Measurements from ENCODE around the gene PAQR4.
"Not testable (repeated sequence)": the region's sequence is repeated elsewhere in the genome, so short reads cannot be mapped to it uniquely, and the experiment has no call there.

Gene PAQR4

DNA sequence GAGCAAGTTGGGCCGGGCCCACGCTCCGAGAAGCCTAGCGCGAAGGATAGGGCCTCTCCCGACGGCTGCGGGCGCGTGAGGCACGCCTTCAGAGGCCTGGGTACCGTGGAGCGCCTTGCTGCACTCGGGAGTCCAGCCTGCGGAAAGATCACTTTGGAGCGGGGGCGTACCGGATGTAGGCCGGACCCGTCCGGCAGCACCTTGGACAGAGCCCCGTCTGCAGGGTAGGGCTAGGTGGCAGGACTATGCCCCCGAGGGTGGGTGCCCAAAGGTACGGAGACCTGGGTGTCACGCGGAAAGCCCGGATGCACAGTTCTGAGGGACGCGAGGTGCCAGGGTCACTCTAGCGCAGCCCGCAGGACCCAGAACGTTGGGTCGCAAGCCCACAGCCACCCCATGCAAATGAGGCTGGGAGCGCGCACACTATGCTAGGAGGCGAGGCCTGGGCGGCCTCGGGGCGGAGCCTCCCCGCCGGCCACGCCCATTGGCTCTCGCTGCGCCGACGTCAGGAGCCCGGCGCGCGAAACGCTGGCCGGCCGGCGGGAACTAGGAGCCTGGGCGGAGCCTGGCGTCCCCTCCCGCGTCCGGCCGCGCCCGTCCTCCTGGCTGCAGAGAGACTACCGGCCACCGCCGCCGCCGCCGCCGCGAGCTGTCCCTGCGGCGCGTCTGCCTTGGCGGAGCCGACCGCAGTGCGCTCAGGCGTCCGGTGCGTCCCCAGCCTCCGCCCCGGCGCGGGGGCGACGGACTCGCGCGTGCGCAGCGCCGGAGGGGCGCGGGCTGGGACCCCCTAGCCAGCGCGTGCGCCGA is at the start of gene PAQR4:
Gene PAQR4 (plus strand): TSS at position 611 of the 807 bp plus-strand sequence. CDS start 327 bp downstream, outside the sequence.
- peak within 1 kb of the TSS; percentile 73 for H3K27ac ChIP-seq (ENCODE audit: low read depth, low read length)
- peaks cover 13 to 36% of the 10 kb centered on the region in 2 donors for H3K4me1 ChIP-seq (ENCODE audit: control insufficient read depth in 1 of 2, insufficient read depth in 2 of 2, low read length in 2 of 2)
- H3K27me3 ChIP-seq (ENCODE audit: control insufficient read depth in 1 of 2, insufficient read depth in 2 of 2, low read length in 2 of 2), result peaks cover 28 to 36% of the 10 kb centered on the region in 2 donors
- H3K9ac ChIP-seq (ENCODE audit: low read depth in 1 of 2, low read length in 2 of 2), result peak within 1 kb of the TSS; percentile 43 to 66
- peaks cover 0 to 3% of the 10 kb centered on the region in 2 donors for H3K36me3 ChIP-seq (ENCODE audit: control insufficient read depth in 1 of 2, insufficient read depth in 2 of 2, low read length in 2 of 2)
- H3K4me3 ChIP-seq (ENCODE audit: low read depth in 1 of 2, low read length in 2 of 2), result peak within 1 kb of the TSS; percentile 79 to 83
- no peaks in the 10 kb centered on the region for H3K9me3 ChIP-seq (ENCODE audit: control insufficient read depth in 1 of 2, low read length in 2 of 2)

DNA sequence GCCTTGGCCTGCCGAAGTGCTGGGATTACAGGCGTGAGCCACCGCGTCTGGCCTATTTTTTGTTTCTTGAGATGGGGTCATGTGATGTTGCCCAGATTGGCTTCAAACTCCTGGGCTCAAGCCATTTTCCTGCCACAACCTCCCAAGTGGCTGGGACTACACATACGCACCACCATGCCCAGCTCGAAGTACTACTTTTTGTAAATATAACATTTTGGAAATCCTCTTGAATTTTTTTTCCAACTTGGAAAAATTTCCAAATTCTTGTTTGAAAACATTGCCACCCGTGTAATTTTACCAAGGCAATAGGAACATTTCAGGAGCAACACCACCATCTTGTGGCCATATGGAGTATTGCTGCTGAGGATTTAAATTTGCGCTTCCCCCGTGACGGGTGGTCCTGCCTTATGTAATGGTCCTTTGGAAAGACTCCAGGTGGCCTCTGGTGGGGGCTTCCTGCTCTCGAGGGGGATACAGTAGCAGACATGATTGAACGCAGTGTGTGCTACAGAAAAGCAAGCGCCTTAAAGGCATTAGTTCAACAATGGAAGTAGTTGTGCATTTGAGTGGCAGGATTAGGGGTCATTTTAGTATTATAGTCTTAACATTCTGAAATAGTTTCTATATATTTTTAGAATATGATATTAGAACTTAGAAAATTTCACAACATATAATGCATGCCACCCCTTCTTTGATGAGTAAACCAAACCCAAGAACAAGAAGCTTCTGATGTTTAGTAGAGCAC is 49.5 kb upstream of the PAQR4 start:
- no peaks in the 10 kb centered on the region for H3K27me3 ChIP-seq (ENCODE audit: control insufficient read depth in 1 of 2, insufficient read depth in 2 of 2, low read length in 2 of 2)
- H3K4me3 ChIP-seq (ENCODE audit: low read depth in 1 of 2, low read length in 2 of 2), result no peak overlapping the region
- H3K27ac ChIP-seq (ENCODE audit: low read depth, low read length), result no peak overlapping the region
- H3K36me3 ChIP-seq (ENCODE audit: control insufficient read depth in 1 of 2, insufficient read depth in 2 of 2, low read length in 2 of 2), result peaks cover 0 to 12% of the 10 kb centered on the region in 2 donors
- no peak overlapping the region for H3K9ac ChIP-seq (ENCODE audit: low read depth in 1 of 2, low read length in 2 of 2)
- no peaks in the 10 kb centered on the region for H3K9me3 ChIP-seq (ENCODE audit: control insufficient read depth in 1 of 2, low read length in 2 of 2)
- no peaks in the 10 kb centered on the region for H3K4me1 ChIP-seq (ENCODE audit: control insufficient read depth in 1 of 2, insufficient read depth in 2 of 2, low read length in 2 of 2)

DNA sequence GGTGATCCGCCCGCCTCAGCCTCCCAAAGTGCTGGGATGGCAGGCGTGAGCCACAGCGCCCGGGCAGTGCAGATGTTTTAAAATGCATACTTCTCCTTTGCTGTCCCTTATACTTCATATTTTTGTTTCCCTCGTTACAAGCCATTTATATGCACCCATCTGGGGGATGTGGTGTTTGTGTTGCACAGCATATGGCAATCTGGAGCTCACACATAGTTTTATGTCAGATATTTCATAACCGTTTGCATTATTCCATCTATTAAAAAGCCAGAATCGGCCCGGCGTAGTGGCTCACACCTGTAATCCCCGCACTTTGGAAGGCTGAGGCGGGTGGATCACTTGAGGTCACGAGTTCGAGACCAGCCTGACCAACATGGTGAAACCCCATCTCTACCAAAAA is 45.7 kb upstream of the PAQR4 start:
- Histone ChIP-seq H3K4me1 (ENCODE audit: control insufficient read depth in 1 of 2, insufficient read depth in 2 of 2, low read length in 2 of 2) (peaks cover 0 to 4% of the 10 kb centered on the region in 2 donors), H3K27me3 (ENCODE audit: control insufficient read depth in 1 of 2, insufficient read depth in 2 of 2, low read length in 2 of 2) (no peaks in the 10 kb centered on the region)

DNA sequence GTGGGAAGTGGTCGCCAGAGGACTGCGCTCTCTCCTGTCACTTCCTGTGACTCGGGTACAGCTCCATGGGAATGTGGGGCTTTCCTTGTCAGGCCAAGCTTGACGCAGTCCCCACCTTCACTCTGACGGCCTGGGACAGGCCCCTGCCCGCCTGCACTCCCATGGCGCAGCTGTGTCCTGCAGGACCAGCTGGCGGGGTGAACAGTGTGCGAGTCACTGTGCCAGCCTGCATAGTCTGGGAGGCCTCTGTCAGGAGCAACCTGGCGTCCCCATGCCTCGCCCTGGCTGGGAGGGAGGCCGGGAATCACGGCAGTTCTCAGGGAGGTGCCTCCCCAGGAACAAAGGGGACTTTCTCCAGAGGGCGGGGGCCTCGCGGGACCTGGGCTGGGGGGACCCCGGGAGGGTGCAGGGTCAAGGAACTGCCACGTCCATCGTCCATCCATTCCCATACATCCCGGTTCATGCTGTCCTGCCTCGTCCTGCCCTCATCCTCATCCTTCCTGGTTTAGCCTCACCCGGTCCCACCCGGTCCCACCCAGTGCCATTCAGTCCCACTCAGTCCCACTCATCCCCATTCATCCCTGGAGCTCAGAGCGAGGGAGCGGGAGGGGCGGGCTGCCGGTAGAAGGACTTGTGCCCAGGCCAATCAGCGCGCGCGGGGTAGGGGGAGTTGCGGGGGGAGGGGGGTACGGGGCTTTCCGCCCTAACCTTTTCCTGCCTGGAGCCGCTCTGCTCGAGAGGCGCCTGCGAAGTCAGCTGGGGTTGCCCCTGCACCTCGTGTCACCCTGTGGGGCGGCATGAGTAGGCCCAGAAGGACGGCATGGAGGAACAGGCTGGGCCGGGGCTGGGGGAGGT is 44.0 kb upstream of the PAQR4 start:
- peaks cover 0 to 4% of the 10 kb centered on the region in 2 donors for H3K4me1 ChIP-seq (ENCODE audit: control insufficient read depth in 1 of 2, insufficient read depth in 2 of 2, low read length in 2 of 2)
- H3K4me3 ChIP-seq (ENCODE audit: low read depth in 1 of 2, low read length in 2 of 2), result no peak overlapping the region
- no peaks in the 10 kb centered on the region for H3K9me3 ChIP-seq (ENCODE audit: control insufficient read depth in 1 of 2, low read length in 2 of 2)
- H3K27me3 ChIP-seq (ENCODE audit: control insufficient read depth in 1 of 2, insufficient read depth in 2 of 2, low read length in 2 of 2), result no peaks in the 10 kb centered on the region
- peaks cover 0 to 13% of the 10 kb centered on the region in 2 donors for H3K36me3 ChIP-seq (ENCODE audit: control insufficient read depth in 1 of 2, insufficient read depth in 2 of 2, low read length in 2 of 2)
- no peak overlapping the region for H3K27ac ChIP-seq (ENCODE audit: low read depth, low read length)
- no peak overlapping the region for H3K9ac ChIP-seq (ENCODE audit: low read depth in 1 of 2, low read length in 2 of 2)

More for the DNA sequence above, 45.7 kb upstream of the PAQR4 start:
- H3K4me3 ChIP-seq (ENCODE audit: low read depth in 1 of 2, low read length in 2 of 2), result no peak overlapping the region
- H3K9ac ChIP-seq (ENCODE audit: low read depth in 1 of 2, low read length in 2 of 2), result no peak overlapping the region
- H3K36me3 ChIP-seq (ENCODE audit: control insufficient read depth in 1 of 2, insufficient read depth in 2 of 2, low read length in 2 of 2), result peaks cover 0 to 7% of the 10 kb centered on the region in 2 donors
- H3K9me3 ChIP-seq (ENCODE audit: control insufficient read depth in 1 of 2, low read length in 2 of 2), result no peaks in the 10 kb centered on the region
- no peak overlapping the region for H3K27ac ChIP-seq (ENCODE audit: low read depth, low read length)

DNA sequence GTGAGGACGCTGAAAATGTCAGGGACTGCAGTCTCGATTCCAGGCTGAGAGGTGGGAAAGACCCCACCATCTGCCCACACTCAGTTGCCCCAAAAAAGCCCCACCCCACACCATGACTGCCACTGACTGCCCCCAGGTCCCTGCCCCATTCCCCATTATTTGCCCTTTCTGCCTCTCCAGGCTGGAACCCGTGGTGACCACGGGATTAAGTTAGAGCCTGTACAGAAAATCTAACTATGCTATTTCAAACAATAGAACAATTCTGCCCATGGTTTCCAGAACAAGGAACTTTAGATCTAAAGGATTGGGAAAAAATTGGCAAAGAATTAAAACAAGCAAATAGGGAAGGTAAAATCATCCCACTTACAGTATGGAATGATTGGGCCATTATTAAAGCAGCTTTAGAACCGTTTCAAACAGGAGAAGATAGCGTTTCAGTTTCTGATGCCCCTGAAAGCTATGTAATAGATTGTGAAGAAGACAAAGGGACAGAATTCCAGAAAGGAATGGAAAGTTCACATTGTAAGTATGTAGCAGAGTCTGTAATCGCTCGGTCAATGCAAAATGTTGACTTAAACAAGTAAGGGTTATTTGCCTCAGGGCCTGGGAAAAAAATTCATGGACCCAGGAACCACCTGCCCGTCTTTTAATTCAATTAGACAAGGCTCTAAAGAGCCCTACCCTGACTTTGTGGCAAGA is 43.0 kb upstream of the PAQR4 start:
- Histone ChIP-seq H3K27ac (ENCODE audit: low read depth, low read length) (no peak overlapping the region), H3K4me1 (ENCODE audit: control insufficient read depth in 1 of 2, insufficient read depth in 2 of 2, low read length in 2 of 2) (peaks cover 0 to 4% of the 10 kb centered on the region in 2 donors), H3K27me3 (ENCODE audit: control insufficient read depth in 1 of 2, insufficient read depth in 2 of 2, low read length in 2 of 2) (no peaks in the 10 kb centered on the region), H3K9me3 (ENCODE audit: control insufficient read depth in 1 of 2, low read length in 2 of 2) (no peaks in the 10 kb centered on the region), H3K4me3 (ENCODE audit: low read depth in 1 of 2, low read length in 2 of 2) (no peak overlapping the region), H3K36me3 (ENCODE audit: control insufficient read depth in 1 of 2, insufficient read depth in 2 of 2, low read length in 2 of 2) (peaks cover 0 to 17% of the 10 kb centered on the region in 2 donors), H3K9ac (ENCODE audit: low read depth in 1 of 2, low read length in 2 of 2) (no peak overlapping the region)

DNA sequence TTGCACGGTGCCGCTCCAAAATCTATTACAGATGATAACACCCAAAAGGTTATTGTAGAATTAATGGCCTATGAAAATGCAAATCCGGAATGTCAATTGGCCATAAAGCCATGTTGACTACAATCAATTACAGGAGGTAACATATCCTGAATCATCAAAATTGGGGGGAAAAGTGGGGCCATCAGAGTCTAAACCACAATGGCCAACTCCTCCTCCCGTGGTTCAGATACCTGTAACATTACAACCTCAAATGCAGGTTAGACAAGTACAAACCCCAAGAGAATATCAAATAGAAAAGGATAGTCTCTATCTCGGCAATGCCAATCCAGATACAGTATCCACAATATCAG is 42.5 kb upstream of the PAQR4 start:
- Histone ChIP-seq H3K36me3 (ENCODE audit: control insufficient read depth in 1 of 2, insufficient read depth in 2 of 2, low read length in 2 of 2) (peaks cover 0 to 17% of the 10 kb centered on the region in 2 donors), H3K27me3 (ENCODE audit: control insufficient read depth in 1 of 2, insufficient read depth in 2 of 2, low read length in 2 of 2) (no peaks in the 10 kb centered on the region), H3K27ac (ENCODE audit: low read depth, low read length) (no peak overlapping the region), H3K9ac (ENCODE audit: low read depth in 1 of 2, low read length in 2 of 2) (no peak overlapping the region), H3K9me3 (ENCODE audit: control insufficient read depth in 1 of 2, low read length in 2 of 2) (no peaks in the 10 kb centered on the region), H3K4me3 (ENCODE audit: low read depth in 1 of 2, low read length in 2 of 2) (peak overlapping the region; percentile 34 to 44), H3K4me1 (ENCODE audit: control insufficient read depth in 1 of 2, insufficient read depth in 2 of 2, low read length in 2 of 2) (peaks cover 0 to 4% of the 10 kb centered on the region in 2 donors)

DNA sequence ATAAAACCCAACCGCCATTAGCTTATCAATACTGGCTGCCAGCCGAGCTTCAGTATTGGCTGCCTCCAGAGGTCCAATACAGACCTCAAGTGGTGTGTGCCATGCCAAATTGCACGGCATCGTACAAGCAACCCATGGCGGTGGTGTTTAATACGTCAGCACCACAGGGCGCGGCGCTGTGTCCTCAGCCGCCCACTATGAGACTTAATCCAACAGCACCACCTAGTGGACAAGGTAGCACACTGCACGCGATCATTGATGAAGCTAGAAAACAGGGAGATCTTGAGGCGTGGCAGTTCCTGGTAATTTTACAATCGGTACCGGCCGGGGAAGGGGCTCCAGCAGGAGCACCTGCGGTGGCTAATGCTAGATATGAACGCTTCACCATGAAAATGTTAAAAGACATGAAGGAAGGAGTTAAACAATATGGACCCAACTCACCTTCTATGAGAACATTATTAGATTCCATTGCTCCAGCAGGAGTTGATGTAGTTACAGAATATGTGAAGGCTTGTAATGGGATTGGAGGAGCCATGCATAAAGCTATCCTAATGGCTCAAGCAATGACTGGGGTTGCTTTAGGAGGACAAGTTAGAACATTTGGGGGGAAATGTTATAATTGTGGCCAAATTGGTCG is 42.0 kb upstream of the PAQR4 start:
- Histone ChIP-seq H3K27me3 (ENCODE audit: control insufficient read depth in 1 of 2, insufficient read depth in 2 of 2, low read length in 2 of 2) (no peaks in the 10 kb centered on the region), H3K4me1 (ENCODE audit: control insufficient read depth in 1 of 2, insufficient read depth in 2 of 2, low read length in 2 of 2) (peaks cover 0 to 4% of the 10 kb centered on the region in 2 donors), H3K9me3 (ENCODE audit: control insufficient read depth in 1 of 2, low read length in 2 of 2) (no peaks in the 10 kb centered on the region), H3K27ac (ENCODE audit: low read depth, low read length) (no peak overlapping the region), H3K9ac (ENCODE audit: low read depth in 1 of 2, low read length in 2 of 2) (no peak overlapping the region), H3K4me3 (ENCODE audit: low read depth in 1 of 2, low read length in 2 of 2) (peak overlapping the region; percentile 34 to 44), H3K36me3 (ENCODE audit: control insufficient read depth in 1 of 2, insufficient read depth in 2 of 2, low read length in 2 of 2) (peaks cover 0 to 15% of the 10 kb centered on the region in 2 donors)

DNA sequence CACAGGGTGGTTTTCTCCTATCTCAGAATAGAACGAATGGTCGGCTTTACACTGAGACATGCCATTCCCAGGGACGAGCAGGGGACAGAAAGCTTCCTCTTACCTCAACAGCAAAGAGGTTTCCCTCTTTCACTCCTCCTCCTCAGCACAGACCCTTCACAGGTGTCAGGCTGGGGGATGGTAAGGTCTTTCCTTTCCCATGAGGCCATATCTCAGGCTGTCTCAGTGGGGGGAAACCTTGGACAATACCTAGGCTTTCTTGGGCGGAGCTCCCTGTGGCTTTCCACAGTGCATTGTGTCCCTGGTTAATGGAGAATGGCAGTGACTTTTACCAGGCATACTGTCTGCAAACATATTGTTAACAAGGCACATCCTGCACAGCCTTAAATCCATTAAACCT is 41.0 kb upstream of the PAQR4 start:
- peaks cover 0 to 14% of the 10 kb centered on the region in 2 donors for H3K36me3 ChIP-seq (ENCODE audit: control insufficient read depth in 1 of 2, insufficient read depth in 2 of 2, low read length in 2 of 2)
- H3K27ac ChIP-seq (ENCODE audit: low read depth, low read length); H3K9me3 ChIP-seq (ENCODE audit: control insufficient read depth in 1 of 2, low read length in 2 of 2); H3K9ac ChIP-seq (ENCODE audit: low read depth in 1 of 2, low read length in 2 of 2); H3K27me3 ChIP-seq (ENCODE audit: control insufficient read depth in 1 of 2, insufficient read depth in 2 of 2, low read length in 2 of 2); H3K4me1 ChIP-seq (ENCODE audit: control insufficient read depth in 1 of 2, insufficient read depth in 2 of 2, low read length in 2 of 2); H3K4me3 ChIP-seq (ENCODE audit: low read depth in 1 of 2, low read length in 2 of 2): not testable (repeated sequence)

DNA sequence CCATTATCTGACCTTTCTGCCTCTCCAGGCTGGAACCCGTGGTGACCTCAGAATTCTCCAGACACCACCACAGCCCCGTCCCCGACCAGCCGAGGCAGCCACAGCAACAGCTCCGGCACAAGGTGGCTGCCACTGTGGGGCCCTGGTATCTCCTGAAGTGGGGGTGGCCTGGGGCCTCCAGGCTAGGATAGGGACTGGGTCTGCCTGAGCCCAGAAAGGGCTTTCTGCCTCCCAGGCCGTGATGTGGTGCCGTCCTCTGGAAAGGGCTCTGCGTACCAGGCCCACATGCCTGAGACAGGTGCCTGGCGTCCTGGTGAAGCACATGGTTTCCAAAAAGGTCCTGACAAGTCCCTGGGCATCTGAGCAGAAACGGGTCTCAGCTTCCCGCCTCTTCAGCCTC is 40.4 kb upstream of the PAQR4 start:
- H3K9me3 ChIP-seq (ENCODE audit: control insufficient read depth in 1 of 2, low read length in 2 of 2), result no peaks in the 10 kb centered on the region
- H3K9ac ChIP-seq (ENCODE audit: low read depth in 1 of 2, low read length in 2 of 2), result no peak overlapping the region
- H3K4me1 ChIP-seq (ENCODE audit: control insufficient read depth in 1 of 2, insufficient read depth in 2 of 2, low read length in 2 of 2), result peaks cover 0 to 4% of the 10 kb centered on the region in 2 donors
- H3K36me3 ChIP-seq (ENCODE audit: control insufficient read depth in 1 of 2, insufficient read depth in 2 of 2, low read length in 2 of 2), result peaks cover under 1 to 19% of the 10 kb centered on the region in 2 donors
- no peaks in the 10 kb centered on the region for H3K27me3 ChIP-seq (ENCODE audit: control insufficient read depth in 1 of 2, insufficient read depth in 2 of 2, low read length in 2 of 2)
- no peak overlapping the region for H3K4me3 ChIP-seq (ENCODE audit: low read depth in 1 of 2, low read length in 2 of 2)
- no peak overlapping the region for H3K27ac ChIP-seq (ENCODE audit: low read depth, low read length)
